HG03439 (cell line): ENCODE data around the gene PRSS27.
"Not testable (repeated sequence)": the region's sequence is repeated elsewhere in the genome, so short reads cannot be mapped to it uniquely, and the experiment has no call there.

Experiments
- ATAC-seq: cut with Tn5 transposase; IDR thresholded peaks from one replicate; pipeline ENCODE4 v1.9.1; 2021; ENCODE audit warnings: mild to moderate bottlenecking, moderate library complexity; ENCODE audit not compliant: unreplicated experiment

The PRSS27 gene

DNA sequence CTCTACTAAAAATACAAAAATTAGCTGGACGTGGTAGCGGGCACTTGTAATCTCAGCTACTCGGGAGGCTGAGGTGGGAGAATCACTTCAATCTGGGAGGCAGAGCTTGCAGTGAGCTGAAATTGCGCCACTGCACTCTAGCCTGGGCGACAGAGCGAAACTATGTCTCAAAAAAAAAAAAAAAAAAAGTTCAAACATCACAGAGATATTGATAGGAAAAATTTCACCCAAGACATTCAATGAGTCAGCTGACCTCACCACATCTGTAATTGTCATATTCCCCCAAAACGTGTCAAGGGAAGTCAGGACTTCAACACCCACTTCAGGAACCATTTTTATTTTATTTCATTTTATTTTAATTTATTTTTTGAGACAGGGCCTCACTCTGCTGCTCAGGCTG is 8.0 kb upstream of the PRSS27 start:
- no peak for ATAC-seq

DNA sequence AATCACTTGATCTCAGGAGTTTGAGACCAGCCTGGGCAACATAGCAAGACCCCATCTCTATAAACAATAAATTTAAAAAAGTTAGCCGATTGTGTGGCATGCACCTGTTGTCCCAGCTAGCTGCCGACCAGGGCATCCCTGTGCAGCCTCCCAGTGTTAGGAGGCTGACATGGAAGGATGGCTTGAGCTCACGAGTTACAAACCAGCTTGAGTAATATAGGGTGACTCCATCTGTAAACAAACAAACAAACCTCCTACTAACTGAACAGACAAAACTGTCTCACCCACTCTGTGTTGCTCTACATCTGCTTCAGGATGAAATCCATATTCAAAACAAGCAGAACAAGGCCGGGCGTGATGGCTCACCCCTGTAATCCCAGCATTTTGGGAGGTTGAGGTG is 6.9 kb upstream of the PRSS27 start:
- ATAC-seq = no peak

DNA sequence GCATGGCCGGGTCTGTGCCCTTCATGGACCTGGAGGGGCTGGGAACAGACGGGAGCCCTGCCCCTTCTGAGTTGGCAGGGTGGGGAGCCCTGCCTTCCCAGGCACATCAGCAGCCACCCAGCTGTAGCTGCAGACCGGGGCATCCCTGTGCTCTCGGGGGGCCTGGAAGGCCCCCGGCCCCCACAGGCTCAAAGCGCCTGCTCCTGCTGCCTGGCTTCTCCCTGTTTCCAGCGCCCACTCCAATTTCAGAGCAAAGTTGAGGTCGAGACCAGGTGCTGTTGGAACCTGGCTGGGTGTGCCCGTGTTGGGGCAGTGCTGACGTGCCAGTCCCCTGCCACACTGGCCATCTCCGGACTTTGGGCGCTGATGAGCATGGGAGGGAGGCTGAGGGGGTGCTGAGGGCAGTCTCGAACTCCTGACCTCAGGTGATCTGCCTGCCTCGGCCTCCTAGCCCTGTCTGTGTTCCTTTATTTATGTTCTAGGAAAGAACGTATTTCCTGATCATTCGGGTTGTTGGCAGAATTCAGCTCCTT is 4.9 kb upstream of the PRSS27 start:
- ATAC-seq = no peak

DNA sequence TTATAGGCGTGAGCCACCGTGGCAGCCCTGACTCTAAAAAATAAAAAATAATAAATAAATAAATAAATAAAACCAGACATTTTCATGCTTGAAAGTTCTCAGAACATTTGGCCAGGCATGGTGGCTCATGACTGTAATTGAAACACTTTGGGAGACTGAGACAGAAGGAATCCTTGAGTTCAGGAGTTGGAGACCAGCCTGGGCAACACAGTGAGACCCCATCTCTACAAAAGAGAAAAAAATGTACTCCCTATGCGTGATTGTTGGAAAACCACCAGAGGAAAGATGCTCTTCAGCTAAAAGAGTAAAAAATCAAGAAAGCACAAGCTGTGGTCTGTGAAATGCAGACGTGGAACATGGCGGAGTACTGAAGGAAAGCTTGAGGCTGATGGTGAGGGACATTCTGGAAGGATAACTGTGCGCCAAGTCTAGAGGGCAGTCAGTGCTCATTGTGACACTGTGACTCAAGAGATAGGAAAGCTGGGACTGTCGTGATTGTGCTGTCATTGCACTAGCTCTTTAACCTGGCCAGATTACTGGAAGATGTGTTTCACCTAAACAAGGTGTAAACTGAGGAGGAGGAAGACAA is 4.2 kb upstream of the PRSS27 start:
- ATAC-seq = no peak

DNA sequence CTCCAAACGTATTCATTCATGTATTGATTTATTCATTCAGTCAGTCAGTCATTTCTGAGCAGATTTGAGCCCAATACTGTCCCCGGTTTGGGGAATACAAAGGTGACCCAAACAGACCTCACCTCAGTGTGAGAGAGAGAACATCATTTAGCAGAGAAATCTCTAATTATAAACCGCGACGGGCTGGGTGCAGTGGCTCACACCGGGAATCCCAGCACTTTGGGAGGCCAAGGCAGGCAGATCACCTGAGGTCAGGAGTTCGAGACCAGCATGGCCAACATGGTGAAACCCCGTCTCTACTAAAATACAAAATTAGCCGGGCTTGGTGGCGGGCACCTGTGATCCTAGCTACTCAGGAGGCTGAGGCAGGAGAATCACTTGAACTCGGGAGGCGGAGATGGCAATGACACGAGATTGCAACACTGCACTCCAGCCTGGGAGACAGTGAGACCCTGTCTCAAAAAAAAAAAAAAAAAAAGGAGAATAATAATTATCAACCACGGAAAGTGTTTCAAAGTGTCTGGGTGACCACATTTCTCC is 1.7 kb upstream of the PRSS27 start:
- ATAC-seq = not testable (repeated sequence)

DNA sequence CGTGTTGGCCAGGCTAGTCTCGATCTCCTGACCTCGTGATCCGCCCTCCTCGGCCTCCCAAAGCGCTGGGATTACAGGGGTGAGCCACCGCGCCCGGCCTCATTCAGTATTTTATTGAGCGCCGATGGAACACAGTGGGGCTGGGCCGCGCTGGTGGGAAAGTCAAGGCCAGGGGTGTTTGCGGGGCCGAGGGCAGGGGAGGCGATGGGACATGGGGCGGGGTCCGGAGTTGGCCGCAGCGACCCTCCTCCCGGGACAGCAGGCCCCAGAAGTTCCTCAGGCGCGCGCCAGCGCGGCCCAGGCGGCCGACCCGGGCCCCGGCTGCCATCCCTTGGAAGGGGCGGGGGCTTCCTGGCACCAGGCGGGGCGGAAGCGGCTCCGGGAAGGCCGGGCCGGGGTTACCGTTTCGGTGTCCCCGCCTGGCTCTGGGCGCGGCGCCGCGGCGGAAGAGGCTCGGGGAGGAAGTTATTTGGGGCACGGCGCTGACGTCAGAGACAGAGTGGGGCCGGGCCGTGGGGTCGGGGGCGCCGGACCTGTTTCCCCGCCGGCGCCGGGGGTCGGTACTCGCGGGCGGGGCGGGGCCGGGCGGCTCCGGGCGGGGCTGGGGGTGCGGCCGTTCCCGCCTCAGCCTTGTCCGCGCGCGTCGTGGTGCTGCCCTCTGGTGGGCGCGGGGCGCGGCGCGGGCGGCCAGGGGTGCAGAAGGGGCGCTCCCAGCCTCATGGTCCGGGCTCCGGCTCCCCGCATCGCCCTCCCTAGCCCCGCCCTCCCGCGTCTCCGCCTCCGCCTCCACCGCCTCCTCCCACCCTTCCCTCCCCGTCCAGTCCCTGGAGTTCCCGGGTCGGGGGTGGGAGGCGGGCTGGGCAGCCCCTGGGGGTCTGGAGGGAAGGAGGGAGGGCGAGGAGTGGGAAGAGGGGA is 952 bp upstream of the PRSS27 start:
- peak; percentile 86 for ATAC-seq

DNA sequence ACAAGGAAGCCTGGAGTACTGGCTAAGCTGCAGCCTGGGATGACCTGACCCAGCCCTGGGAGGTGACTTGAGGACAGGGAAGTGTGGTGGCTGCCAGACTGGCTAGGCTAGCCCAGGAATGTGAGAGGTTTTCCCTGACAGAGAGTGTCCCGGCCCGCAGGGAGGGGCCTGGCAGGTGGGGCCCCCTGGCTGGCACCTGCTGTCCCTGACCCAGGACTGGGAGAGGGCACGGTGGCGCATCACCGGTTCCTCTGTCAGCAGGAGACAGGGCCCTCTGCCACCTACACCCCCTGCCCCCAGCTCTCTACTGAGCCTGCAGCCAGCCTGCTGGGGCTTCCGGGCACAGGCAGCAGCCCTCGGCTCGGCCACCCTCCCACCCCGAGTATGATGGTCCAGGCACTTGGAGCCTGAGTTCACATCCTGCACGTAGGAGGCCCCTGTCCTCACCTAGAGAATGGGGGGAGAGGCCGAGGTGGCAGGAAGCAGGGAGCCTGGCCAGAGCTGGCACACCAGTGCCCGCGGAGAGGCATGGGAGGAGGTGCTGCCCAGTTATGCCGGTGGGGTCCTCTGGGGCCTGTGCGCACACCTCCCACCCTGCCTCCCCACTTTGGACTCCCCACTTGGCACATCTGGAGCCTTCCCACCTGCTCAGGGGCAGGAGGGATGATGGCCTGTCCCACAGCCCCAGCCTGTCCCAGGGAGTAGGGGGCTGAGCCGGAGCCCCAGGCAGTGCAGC is 528 bp downstream of the PRSS27 start:
- no peak for ATAC-seq

DNA sequence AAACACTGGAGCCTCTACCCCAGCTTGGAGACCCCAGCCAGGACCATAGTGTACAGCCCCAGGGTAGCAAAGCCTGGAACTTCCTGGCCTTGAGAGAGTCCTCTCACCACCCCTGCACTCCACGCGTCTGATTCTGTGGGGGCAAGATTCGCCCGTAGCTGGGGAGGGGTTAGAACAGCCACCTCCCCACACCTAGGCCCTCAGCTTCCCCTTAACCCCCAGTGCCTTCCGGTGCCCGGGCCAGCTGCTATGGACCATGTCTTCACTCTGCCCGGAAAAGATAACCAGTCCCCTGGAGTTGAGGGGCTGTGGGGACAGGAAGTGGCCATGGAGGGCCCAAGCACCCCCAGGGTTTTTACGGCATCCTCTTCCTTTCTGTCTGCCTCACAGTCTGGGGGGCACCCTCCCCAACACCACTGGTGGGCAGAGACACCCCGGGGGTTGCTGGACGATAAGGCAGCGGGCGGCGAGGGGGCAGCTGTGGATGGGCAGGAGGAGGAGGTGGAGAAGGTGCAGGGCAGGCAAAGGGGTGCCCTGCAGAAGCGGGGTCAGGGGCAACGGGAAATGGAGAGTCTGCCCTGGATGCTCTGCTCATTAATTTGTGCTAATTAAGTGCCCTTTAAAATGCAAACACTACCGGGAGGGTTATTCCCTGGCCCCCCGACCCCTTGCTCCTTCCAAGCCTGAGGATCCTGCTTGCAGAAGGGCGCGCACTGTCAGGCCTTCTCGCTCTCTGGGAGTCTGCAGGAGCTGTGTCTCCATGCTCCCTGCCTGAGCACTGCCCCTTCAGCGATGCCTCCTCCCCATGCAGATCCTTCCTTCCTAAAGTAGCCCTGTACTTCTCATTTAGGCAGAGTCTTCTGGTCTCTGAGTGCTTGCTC is 2.4 kb downstream of the PRSS27 start:
- no peak for ATAC-seq

DNA sequence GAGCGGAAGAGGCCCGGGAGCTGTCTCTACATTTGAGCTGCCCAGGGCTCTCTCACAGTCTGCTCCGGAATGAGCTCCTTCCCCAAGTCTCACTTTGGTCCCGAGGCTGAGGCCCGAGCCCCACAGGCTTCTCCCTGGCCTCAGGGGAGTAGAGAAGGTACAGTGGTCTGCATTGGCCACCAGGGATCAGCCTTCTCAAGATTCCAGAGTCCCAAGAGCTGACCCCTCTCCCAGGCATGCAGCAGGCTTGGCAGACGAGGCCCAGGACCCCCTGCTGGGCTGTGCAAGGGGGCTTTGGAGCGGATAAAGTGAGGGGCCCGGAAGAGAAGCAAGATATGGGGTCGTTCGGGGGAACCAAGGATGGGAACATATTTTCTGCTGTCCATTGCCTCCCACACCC is 3.1 kb downstream of the PRSS27 start:
- ATAC-seq = no peak

DNA sequence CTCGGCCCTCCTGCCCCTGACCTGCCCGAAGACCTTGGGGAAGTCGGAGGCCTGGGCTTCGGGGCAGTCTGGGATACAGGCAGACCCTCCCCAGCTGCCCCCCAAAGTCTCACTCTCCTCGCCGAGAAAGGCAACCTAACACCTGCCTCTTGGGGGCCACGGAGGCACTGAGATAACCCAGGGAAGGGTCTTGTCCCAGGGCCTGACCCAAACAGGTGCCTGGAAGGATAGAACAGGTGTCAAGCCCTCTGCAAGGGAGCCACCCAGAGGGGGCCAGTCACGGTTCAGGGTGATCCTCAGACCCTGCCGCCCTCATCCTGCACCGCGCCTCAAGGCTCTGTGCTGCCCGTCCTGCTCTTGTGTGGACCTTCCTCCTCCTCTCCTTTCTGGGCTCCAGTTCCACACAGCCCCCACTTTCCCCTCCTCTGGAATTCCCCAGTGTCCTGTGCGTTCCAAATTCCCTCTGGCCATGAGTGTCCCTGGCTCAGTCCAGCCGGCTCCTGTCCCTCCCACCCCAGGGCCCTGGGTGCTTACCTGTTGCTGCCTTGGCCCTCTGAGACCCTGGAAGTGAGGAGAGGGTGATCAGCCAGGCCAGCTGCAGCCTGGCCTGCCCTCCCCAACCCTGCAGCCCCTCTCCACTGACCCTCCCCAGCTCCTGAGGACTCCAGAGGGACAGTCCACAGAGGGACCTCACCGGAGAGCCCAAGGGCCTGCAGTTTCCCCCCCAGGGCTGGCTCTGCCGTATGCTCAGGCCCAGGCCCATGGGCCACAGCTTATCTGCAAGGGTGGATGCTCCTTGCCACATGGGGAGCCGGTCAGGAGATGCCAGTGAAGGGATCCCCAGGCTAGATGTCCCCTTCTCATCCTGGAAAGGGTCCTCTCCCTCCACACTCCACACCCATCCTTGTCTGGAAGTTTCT is 3.8 kb downstream of the PRSS27 start:
- no peak for ATAC-seq

DNA sequence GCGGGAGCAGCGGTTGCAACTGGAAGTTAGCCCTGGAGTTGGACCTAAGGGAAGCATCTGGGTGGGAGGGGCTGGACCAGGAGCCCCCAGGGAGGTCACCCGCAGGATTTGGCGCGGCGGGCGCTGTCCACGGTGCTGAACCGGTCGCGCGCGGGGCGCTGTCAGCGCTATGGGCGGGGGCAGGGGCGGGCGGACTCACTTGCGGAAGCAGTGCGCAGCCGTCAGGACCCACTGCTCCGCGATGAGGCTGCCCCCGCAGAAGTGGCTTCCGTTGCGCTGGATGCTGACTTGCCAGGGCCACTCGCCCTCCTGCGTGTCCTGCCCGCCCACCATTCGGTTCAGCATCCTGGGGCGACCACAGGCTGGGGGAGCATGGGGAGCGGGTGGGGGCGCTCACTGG is 4.5 kb downstream of the PRSS27 start:
- no peak for ATAC-seq

DNA sequence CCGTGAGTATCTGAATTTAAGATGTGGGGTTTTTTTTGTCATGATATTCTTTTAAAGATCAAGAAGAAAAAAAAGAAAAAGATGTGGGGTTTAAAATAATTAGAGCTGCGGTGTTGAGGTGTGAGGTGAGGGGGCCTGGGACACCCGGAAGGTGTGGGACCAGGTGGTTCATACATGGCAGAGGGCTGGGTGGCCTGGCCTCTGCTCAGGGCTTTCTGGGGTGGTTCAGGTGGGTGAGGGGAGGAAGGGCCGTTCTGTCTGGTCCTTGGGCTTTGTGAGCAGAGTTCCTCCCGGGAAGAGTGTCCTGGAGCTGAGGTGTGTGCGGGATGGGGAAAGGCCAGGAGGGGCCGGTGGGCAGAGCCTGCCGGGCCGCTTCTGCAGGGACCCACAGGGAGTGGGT is 5.0 kb downstream of the PRSS27 start:
- ATAC-seq = no peak

DNA sequence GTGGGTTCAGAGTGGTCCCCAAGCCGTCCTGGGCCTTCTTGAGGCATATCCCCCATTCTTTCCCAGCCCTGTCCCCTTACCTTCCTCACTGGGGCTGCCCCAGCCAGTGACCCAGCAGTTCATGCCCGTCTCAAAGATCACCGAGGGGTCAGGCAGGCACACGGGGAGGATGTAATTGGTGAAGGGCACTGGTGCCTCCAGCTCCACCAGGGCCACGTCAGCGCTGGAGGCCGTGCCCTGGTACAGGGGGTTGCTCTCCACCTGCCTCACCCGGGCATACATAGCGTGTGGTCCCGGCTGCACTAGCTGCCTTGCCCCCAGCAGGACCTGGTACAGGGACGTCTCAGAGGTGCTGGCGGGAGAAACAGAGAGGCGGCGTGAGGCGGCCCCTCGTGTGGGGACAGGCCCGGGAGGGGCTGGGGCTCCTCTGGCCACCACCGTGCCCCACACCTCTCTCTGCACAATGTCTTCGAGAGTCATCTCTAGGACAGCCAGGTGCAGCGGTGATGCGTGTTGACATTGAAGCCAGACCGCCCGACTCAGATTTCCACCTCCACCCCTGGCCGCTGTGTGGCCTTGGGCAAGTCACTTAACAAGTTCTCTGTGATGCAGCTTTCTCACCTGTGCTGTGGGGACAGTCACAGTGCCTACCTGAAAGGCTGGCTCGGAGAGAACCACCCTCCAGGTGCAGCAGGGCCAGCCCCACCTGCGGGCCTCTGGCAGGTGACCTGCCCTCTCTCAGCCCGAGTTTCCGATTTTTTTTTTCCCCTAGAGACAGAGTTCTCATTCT is 5.8 kb downstream of the PRSS27 start:
- no peak for ATAC-seq

DNA sequence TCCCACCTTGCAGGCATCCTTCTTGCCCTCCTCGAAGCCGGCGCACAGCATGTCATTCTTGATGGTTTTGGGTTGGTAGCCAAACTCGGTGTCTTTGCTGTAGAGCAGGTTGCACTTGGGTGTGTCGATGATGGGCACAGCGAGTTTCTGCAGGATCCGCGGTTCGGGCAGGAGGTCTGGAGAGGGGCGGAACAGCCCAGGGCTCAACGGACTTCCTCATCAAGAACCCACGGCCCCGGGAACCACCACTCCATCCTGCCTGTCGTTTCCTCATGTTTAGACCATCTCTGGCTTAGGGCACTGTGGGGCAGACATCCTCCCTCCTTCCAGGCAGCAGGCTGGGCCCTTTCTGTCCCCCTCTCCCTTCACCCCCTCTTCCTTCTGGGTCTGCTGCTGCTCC is 6.5 kb downstream of the PRSS27 start:
- no peak for ATAC-seq

DNA sequence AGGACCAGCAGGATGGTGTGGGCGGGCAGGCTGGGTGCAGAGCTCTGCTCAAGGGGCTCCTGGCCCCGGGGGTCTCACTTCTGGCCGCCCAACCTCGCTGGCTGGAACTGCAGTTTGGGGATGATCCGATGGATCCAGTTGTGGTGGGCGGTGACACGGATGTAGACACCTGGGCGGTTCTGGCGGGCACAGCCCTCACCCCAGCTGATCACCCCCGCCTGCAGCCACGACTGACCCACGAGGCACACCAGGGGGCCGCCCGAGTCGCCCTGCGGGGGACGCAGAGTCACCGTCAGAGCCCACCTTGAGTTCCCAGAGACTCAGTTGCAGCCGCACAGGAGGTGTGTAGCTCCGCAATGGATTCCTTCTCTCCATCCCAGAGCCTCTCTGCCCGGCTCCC is 7.5 kb downstream of the PRSS27 start:
- ATAC-seq = no peak

DNA sequence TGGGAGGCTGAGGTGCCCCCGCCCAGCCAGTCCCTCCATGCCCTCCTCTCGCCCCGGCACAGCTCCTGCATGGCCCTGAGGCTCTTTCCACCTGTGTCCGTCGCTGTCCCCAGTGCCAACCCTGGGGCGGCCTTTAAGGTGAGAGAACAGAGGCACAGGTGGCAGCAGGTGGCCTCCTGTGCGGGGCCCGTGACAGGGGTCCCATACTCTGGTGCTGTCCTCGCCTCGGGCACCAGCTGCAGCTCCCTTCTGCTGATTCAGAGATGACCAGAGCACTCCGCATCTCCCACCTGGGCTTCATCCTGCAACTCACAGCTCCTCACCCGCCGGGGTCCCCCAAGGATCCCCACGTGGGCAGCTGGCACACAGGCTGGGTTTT is 8.0 kb downstream of the PRSS27 start:
- no peak for ATAC-seq

DNA sequence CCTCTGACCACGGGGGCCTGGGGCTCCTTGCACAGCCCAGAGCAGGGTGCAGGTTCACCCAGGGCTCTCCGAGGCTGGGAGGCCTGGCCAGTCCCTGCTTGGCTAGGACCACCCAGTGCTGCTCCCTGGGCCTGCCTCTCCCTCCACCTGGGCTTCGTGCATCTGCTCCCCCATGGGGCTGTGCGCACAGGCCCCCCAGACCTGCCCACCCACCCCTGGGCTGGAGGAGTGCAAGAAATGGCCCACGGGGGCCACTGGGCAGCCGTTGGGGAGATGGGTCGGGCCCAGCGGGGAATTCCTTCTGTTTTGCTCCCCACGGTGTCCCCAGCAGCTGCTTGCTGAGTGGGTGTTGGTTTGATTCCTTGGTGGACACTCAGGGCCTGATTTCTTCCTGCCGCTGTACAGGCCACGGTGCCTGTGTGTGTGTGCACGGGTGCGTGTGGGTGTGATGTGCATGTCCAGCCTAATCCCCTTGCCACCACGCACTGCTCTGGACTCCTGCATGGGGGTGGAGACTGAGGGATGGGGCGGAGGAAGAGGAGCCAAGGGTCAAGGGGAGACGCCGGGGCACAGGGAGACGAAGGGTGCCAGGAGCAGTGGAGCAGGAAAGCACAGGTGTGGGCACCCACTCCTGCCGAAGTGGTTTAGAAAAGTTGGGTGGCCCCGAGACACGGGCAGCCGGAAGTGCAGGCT is 8.5 kb downstream of the PRSS27 start:
- ATAC-seq = no peak

DNA sequence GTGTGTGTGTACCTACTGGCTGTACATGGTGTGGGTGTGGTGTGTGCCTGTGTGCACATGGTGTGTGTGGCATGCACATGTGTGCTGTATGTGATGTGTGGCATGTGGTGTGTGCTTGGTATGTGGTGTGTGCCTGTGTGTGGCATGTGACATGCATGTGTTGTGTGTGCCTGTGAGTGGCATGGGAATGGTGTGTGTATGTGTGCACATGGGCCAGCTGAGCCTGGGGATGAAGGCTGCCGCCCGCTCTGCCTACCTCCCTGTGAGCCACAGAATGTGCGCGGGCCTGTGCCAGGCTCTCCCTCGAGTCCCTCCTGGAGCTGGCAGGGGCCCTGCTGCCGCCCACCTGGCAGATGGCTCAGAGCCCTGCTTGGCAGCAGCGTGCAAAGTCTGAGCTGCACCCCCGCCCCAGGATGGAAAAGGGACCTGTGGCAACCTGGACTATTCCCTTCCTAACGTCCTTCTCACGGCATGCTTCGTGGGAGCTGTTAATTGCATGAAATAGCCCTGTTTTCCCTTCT is 9.3 kb downstream of the PRSS27 start:
- ATAC-seq = no peak
